Measurements from ENCODE around the gene PSD. TPM values are rescaled to one million over a fixed set of nuclear protein-coding genes. Genes with fewer than 3 reads are reported as not detected.

Gene PSD
- total and polyA plus RNA-seq, 2 donors from 2014 or later: 1.2 to 2.2 TPM

DNA sequence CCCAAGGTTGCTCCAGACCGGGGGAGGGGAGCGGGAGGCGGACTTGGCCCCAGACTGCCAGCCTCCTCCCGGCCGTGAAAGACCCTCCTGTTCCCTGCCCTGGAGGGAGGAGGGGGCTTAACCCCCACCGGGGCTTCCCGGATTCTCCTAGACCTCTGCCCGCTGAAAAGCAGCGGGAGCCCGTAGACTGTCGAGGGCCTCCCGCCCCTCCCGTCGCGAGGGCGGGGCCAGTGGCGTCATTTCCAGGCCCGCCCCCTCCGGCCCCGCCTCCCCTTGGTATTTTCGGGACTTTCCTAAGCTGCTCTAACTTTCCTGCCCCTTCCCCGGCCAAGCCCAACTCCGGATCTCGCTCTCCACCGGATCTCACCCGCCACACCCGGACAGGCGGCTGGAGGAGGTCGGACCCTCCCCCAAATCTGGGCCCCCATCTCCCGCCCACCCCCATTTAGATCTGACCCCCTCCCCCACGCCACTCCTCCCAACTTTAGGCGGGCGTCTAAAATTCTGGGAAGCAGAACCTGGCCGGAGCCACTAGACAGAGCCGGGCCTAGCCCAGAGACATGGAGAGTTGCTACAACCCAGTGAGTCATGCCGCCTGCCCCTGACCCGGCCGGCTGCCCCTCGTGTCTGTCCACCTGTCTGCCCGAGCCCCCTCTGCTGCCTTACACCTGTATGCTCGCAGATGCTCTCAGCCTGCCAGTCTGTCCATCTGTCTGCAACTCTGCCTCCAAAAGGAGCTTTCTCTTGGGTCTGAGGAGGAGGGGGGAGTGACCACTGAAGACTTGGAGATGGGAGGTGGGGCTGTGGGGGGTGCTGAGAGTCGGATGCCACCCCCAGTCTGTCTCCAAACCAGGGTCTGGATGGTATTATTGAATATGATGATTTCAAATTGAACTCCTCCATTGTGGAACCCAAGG, 22.9 kb downstream of the PSD start, which contains the start of gene NFKB2:
Gene NFKB2 (plus strand): TSS at position 306 of the 917 bp plus-strand sequence. CDS start 255 bp downstream, at position 561.
- H3K27ac ChIP-seq (ENCODE audit: low read depth in 2 of 2, low read length in 2 of 2): peak within 1 kb of the TSS; percentile 87 to 97
- peaks cover 0 to 16% (median 13%) of the 10 kb centered on the region in 3 donors for H3K4me1 ChIP-seq (ENCODE audit: control insufficient read depth in 2 of 3, insufficient read depth in 2 of 3, low read depth in 1 of 3, low read length in 3 of 3)
- H3K4me3 ChIP-seq (ENCODE audit: low read length in 3 of 3): peak within 1 kb of the TSS; percentile 66 to 99 (median 79)
- no peaks in the 10 kb centered on the region for H3K27me3 ChIP-seq (ENCODE audit: control insufficient read depth, insufficient read depth, low read length)
- peak within 1 kb of the TSS; percentile 56 to 97 (median 61) for H3K9ac ChIP-seq (ENCODE audit: low read length in 3 of 3)
- FAIRE-seq: no peak
- TF ChIP-seq CTCF (IDR thresholded peaks at IDR 0.05; ENCODE audit: borderline replicate concordance, extremely low read depth, insufficient read depth): no peak
- intact Hi-C loops (cut with DNase I): no loop called here
- DNase-seq: peak; percentile 90 to 96 (median 94)
- no peaks in the 10 kb centered on the region for H3K9me3 ChIP-seq (ENCODE audit: control insufficient read depth in 2 of 3, insufficient read depth in 1 of 3, low read length in 3 of 3)
- H3K36me3 ChIP-seq (ENCODE audit: control insufficient read depth in 2 of 3, insufficient read depth in 3 of 3, low read length in 3 of 3): peaks cover 0 to 5% (median 0%) of the 10 kb centered on the region in 3 donors

GRCh38 chr10:102394801-102395399, 23.7 kb downstream of the PSD start:
- peak overlapping the region; percentile 49 to 68 (median 56) for H3K9ac ChIP-seq (ENCODE audit: low read length in 3 of 3)
- H3K9me3 ChIP-seq (ENCODE audit: control insufficient read depth in 2 of 3, insufficient read depth in 1 of 3, low read length in 3 of 3): no peaks in the 10 kb centered on the region
- peak overlapping the region; percentile 66 to 99 (median 75) for H3K4me3 ChIP-seq (ENCODE audit: low read length in 3 of 3)
- FAIRE-seq (no peak), DNase-seq (peak in 1 of 5 donors; percentile 33)
- peaks cover 0 to 16% (median 13%) of the 10 kb centered on the region in 3 donors for H3K4me1 ChIP-seq (ENCODE audit: control insufficient read depth in 2 of 3, insufficient read depth in 2 of 3, low read depth in 1 of 3, low read length in 3 of 3)
- H3K27ac ChIP-seq (ENCODE audit: low read depth in 2 of 2, low read length in 2 of 2): peak overlapping the region; percentile 87 to 97
- peaks cover 0 to 5% (median 0%) of the 10 kb centered on the region in 3 donors for H3K36me3 ChIP-seq (ENCODE audit: control insufficient read depth in 2 of 3, insufficient read depth in 3 of 3, low read length in 3 of 3)
- no peak for TF ChIP-seq CTCF (IDR thresholded peaks at IDR 0.05; ENCODE audit: borderline replicate concordance, extremely low read depth, insufficient read depth)
- intact Hi-C loops (cut with DNase I): no loop called here
- H3K27me3 ChIP-seq (ENCODE audit: control insufficient read depth, insufficient read depth, low read length): no peaks in the 10 kb centered on the region

DNA sequence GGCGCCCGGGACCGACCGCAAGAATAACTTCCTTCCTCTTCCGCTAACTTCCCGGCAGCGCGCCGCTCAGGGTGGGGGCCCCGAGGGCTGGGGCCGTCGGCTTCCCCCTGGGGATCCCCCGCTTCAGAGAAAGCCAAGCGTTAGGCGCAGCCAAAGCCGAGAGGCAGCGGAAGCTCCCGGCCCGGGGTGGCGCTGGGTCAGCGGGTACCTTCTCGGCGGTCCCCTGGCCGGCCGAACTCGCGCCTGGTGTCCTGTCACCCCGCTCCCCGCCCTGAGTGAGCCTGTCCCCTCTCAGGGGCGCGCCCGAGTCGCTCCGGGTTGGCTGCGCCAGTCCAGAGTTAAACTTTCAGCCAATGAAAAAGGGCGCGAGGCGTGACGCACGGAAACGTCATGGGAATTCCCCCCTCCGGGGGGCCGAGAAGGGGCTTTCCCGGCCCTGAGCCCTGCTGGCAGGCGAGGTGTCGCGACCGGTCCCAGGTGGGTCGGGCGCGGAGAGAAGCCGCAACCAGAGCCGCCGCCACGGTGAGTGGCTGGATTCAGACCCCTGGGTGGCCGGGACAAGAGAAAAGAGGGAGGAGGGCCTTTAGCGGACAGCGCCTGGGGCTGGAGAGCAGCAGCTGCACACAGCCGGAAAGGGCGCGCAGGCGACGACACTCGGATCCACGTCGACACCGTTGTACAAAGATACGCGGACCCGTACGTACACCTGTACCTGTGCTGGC, 24.3 kb downstream of the PSD start:
- TF ChIP-seq CTCF (IDR thresholded peaks at IDR 0.05; ENCODE audit: borderline replicate concordance, extremely low read depth, insufficient read depth): peak; percentile 15
- H3K4me3 ChIP-seq (ENCODE audit: low read length in 3 of 3): peak overlapping the region; percentile 66 to 99 (median 75)
- H3K36me3 ChIP-seq (ENCODE audit: control insufficient read depth in 2 of 3, insufficient read depth in 3 of 3, low read length in 3 of 3): peaks cover 0 to 5% (median 0%) of the 10 kb centered on the region in 3 donors
- H3K9ac ChIP-seq (ENCODE audit: low read length in 3 of 3): peak overlapping the region; percentile 37 to 68 (median 56)
- DNase-seq (peak; percentile 89 to 99 (median 93)), FAIRE-seq (no peak)
- peak overlapping the region; percentile 87 to 97 for H3K27ac ChIP-seq (ENCODE audit: low read depth in 2 of 2, low read length in 2 of 2)
- H3K4me1 ChIP-seq (ENCODE audit: control insufficient read depth in 2 of 3, insufficient read depth in 2 of 3, low read depth in 1 of 3, low read length in 3 of 3): peaks cover 0 to 16% (median 9%) of the 10 kb centered on the region in 3 donors
- no peaks in the 10 kb centered on the region for H3K27me3 ChIP-seq (ENCODE audit: control insufficient read depth, insufficient read depth, low read length)
- intact Hi-C loops (cut with DNase I): no loop called here
- no peaks in the 10 kb centered on the region for H3K9me3 ChIP-seq (ENCODE audit: control insufficient read depth in 2 of 3, insufficient read depth in 1 of 3, low read length in 3 of 3)

Measured in kidney (tissue), 14 donors.